Skin epidermis (tissue), 12 donors: ENCODE results near the gene PDGFA.
"Not testable (repeated sequence)": the region's sequence is repeated elsewhere in the genome, so short reads cannot be mapped to it uniquely, and the experiment has no call there.

Experiments
- H3K27ac ChIP-seq, 21 experiments: fragments of 200-600 bp; sonication (generic) in 11 of 21; one replicate each; pipeline ENCODE4 v1.5.0; 2020; ENCODE audit warnings: mild to moderate bottlenecking in 3 of 21, inconsistent platforms in 2 of 21, moderate library complexity in 2 of 21
- H3K4me3 ChIP-seq, 7 experiments: fragments of 200-600 bp; sonication (generic) in 2 of 7; one replicate each; pipeline ENCODE4 v1.5.0; 2020; ENCODE audit warnings: inconsistent platforms in 2 of 7, mild to moderate bottlenecking in 2 of 7, moderate library complexity in 1 of 7

Gene PDGFA

DNA sequence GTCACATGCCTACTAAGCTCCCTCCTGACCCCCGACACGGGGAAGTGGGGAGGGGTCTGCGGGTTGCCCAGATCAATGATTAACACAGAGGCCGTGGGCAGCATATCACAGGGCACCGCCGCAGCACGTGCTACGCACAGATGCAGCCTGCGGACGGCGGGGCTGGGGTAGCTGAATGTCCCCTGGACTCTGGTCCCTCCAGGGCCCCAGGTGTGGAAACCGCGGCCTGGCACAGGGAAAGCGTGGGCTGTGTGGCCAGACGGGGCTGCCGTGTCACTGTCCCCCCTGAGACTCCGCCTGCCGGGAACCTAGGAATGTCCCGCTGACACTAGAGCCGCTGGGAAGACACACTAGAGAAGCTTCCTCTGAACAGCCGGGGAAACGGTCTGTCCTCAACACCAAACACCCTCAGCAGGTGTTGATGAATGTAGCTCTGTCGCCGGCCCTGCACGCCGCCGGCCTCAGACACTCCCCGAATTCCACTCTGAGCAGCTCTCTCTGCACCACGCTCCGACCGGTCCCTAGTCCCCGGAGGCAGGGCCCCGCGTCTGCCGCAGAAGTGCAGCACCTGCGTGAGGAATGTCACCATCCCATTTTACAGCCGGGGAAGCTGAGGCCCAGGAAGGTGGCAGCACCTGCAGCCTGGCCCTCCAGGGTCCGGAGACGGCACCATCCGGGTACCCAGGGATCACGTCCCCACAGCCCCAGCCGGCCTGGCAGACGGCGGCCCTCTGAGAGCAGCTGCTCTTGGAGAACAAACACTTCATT, 33.4 kb upstream of the PDGFA start:
- Histone ChIP-seq H3K4me3 (no peak overlapping the region), H3K27ac (no peak overlapping the region)

DNA sequence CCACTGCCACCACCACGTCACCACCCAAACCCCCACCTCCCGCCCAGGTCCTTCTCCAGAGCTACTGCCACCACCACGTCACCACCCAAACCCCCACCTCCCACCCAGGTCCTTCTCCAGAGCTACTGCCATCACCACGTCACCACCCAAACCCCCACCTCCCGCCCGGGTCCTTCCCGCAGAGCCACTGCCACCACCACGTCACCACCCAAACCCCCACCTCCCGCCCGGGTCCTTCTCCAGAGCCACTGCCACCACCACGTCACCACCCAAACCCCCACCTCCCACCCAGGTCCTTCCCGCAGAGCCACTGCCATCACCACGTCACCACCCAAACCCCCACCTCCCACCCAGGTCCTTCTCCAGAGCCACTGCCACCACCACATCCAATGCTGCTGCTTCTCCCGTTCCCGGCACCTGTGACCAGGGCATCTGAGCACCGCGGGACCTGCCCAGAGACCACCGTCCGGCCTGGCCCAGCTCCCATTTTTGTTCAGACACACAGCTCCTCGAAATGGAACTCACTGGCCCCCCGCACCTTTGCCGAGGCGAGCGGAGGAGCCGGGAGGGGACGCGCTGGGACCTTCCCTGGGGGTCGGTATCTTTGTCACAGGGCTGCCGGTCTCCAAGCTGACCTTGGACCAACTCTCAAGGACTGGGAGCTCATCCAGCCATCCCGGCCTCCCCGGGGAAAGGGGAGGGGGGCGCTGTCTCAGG, 32.7 kb upstream of the PDGFA start:
- H3K27ac ChIP-seq, H3K4me3 ChIP-seq: not testable (repeated sequence)

DNA sequence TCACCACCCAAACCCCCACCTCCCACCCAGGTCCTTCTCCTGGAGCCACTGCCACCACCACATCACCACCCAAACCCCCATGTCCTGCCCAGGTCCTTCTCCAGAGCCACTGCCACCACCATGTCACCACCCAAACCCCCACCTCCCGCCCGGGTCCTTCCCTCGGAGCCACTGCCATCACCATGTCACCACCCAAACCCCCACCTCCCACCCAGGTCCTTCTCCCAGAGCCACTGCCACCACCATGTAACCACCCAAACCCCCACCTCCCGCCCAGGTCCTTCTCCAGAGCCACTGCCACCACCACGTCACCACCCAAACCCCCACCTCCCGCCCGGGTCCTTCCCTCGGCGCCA, 31.9 kb upstream of the PDGFA start:
- not testable (repeated sequence) for H3K4me3 ChIP-seq

DNA sequence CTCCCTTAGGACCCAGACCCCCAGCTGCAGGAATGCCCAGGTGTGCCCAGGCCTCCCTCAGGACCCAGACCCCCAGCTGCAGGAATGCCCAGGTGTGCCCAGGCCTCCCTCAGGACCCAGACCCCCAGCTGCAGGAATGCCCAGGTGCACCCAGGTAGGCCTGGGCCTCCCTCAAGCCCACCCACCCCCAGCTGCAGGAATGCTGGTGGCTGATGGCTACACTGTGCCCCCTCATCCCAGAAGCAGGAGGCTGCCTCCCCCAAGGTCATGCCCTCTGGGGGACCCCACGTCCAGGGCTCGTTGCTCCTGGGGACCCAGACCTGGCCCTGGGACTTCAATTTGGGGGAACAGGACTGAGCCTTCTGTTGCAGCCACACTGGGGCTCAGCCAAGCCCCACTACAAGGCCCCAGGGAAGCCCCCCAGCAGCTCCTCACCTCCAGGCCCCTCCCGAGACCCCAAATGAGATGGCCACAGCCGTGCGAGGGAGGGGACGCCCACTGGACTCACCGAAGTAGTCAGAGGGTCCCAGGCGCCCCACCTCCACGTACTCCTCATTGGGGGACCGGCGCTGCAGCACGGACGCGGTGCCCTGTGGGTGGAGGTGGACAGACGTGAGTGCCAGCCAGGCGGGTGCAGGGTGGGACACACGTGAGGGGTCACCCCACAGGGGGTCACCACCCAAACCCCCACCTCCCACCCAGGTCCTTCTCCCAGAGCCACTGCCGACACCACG, 31.4 kb upstream of the PDGFA start:
- no peak overlapping the region for H3K27ac ChIP-seq

More for the DNA sequence above, 31.9 kb upstream of the PDGFA start:
- not testable (repeated sequence) for H3K27ac ChIP-seq

DNA sequence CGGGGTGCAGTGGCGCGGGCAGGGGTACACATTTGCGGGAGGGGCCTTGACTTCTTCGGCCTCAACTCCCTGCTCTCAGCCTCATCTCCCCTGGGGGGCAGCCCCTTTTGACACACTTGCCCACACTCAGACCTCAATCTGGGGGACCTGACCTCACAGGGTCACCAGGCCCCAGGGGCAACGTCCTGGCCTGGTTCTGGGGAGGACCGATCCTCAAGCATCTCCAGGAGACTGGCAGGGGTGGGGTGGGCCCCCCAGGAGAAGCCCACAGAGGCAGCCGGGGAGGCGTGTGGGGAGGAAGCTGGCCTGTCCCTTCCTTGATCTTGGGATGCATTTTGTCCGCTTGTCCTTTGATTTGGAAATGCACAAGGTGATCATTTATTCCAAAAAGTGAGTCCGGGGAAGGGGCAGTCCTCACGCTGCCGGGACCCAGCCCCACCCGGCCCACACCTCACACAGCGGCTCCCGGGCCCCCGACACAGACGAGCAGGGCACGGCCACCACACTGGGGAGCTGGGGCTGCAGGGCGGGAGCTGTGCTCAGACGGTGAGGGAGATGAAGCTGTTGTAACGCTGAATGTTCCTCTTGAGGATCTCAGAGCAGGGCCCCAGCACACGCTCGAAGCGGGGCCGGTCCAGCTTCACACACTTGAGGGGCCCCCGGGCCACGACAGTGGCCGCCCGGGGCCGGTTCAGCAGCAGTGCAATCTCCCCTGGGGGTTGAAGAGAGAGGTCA, 30.4 kb upstream of the PDGFA start:
- Histone ChIP-seq H3K4me3 (no peak overlapping the region), H3K27ac (no peak overlapping the region)

More for the DNA sequence above, 31.4 kb upstream of the PDGFA start:
- H3K4me3 ChIP-seq, result no peak overlapping the region

DNA sequence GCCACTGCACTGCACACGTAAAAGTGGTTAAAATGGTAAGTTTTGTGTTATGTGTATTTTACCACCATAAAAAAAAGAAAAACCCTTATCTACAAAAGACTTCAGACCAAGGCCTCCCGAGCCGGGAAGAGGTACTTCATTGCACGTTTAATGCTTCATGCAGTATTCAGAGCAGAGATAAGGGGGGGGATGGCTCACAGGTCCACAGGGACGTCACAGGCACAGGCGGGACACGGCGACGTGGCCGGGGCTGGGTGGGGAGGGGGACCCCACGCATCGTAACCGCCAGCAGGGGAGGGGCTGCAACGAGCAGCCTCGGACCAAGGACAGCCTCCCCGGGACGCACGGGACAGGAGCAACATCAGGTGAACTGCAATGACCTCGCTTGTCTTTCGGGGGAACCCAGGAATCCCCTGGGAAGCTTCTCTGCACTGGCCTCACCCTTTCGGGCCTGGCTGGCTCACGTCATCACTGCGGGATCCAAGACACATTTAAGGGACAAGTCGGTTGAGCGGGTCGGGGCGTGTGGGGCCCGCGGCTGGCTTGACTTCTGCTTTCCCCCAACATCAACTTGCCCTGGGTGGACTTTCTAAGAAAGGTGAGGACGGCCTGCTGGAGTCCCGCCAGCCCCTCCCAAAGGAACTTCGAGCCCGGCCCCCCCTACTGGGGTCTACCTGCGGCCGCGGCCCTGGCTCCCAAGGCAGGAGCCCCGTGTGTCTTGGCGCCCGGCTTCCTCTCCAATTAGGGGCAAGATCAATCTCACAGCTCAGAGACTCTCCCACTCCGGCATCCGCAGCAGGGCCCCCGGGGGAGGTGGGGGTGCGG, 29.6 kb upstream of the PDGFA start:
- Histone ChIP-seq H3K4me3 (no peak overlapping the region), H3K27ac (no peak overlapping the region)

DNA sequence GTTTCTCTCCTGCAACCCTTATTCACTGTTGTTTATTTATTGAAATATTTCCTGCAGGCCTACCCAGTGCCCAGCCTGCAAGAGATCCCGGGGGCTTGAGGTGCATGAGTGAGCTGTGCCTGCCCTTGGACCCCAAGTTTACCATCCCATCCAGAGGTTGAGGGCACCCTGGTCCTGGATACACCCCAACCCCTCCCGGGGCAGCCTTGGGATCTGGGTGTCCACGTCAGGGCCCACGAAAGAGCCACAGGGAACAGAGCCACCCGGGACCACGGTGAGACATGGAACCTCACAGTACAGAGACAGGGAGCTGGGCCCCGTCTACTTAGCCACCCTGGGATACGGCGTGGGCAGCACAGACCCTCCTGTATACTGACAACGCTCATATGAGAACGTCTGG, 28.8 kb upstream of the PDGFA start:
- Histone ChIP-seq H3K4me3 (no peak overlapping the region), H3K27ac (no peak overlapping the region)

DNA sequence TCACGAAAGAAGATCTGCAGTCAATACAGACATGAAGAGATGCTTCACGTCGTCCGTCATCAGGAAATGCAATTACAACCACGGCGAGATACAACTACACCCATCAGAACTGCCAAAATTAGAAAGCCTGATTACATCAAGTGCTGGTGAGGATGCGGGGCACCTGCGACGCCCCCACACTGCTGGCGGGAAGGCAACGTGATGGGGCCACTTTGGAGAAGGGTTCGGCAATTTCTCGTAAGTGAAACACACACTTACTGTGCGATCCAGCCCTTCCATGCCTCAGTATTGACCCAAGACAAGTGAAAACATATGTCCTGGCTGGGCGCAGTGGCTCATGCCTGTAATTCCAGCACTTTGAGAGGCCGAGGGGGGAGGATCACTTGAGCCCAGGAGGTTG, 25.8 kb upstream of the PDGFA start:
- Histone ChIP-seq H3K4me3 (no peak overlapping the region), H3K27ac (no peak overlapping the region)

DNA sequence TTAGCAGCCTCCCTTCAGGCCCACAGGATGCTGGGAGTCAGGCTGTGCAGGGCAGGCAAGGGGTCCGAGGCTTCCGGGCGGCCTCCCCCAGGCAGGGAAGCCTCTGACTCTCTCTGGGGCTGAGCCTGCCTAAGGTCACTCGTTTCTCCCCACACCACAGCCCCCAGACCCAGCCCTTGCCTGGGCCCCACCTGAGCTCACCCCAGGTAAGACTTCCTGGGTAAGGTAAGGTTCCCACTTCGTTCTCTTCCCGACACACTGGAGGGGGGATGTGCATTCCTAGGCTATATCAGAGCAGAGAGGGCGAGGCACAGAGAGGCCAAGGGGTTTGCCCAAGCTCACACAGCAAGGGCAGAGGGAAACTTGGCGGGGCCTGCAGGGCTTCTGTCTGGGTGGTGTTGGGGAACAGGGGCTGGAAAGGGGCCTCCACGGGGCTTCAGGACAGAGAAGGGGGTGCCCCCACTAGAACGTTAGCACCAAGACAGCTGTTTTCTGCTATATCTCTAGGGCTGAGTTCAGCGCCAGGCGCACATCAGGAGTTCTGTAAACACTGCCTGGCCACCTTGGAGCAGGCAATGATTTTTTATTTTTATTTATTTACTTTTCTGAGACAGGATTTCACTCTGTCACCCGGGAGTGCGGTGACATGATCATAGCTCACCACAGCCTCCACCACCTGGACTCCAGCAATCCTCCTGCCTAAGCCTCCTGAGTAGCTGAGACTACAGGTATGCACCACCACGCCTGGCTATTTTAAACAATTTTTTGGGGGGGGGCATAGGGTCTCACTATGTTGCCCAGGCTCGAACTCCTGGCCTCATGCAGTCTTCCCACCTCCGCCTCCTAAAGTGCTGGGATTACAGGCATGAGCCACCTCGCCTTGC, 24.9 kb upstream of the PDGFA start:
- H3K27ac ChIP-seq, result no peak overlapping the region
- H3K4me3 ChIP-seq, result no peak overlapping the region

DNA sequence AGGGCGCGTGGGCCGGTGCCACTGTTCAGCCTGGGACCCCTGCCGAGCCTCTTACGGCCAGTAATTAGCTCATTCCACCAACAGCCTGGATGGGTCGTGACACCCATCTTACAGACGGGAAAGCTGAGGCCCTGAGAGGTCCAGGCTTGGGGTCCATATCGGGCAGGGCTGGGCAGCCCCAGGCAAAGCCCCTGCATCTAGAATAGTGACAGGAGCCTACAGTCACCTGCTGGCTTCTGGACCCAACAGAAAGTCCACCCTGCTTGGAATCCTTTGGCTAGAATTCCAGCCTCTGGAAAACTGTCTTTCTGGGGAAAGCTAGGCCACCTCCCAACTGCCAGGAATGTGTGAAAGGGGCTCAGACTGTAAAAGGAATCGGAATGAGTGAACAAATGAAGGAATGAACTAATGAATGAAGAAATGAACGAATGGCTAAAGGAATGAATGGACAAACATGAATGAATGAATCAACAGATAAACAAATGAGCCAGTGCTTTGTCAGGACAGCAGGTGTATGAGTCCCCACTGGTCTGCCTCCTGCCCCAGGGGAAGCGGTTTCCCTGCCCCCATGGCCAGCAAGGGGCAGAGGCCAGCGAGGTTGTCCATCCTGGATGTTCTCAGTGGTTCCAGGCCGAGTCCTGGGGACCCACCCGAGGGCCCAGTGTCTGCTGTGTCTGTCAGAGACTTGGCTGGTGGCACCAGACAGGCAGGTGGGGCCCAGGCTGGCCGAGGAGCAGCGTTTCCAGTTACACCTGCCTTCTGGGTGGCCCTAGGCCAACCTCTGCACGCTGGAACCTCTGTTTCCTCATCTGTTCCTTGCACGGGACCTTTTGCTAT, 24.1 kb upstream of the PDGFA start:
- Histone ChIP-seq H3K4me3 (no peak overlapping the region), H3K27ac (peak overlapping the region in 5 of 21 experiments; percentile 15 to 67 (median 36))

DNA sequence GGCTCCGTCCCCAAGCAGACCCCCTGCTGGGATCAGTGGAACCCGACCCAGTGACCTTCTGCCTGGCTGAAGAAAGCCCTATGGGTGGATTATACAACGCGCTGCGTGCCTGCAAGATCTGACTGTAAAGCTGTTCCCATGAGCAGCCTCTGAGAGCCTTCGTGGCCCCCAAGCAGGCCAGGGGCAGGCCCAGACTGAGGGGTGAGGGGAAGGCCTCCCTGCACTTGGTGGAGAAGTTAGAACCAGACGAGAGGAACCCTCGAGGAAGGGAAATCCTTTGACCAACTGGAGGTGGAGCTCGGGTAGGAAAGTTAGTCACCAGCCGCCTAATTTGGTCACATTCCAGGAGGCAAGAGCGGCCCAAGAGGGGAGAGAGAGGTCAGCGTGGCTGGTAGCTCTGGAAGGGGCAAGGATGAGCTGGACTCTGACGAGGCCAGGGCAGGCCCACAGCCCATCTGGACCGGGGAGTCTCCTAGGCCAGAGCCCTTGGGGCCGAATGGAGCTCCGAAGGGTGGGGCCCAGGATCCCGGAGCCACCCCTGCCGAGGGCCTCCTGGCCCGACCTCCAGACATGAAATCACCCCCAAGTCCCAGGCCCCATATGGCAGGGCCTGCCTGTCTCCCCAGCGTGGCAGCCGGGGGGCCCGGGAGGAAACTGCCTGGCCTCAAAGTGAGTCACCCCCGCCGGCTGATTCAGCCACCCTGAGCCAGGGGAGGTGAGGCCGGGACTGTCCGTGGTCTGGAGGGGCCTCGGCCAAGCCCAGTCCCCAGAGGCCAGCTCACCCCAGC, 23.3 kb upstream of the PDGFA start:
- Histone ChIP-seq H3K4me3 (no peak overlapping the region), H3K27ac (peak overlapping the region in 9 of 21 experiments; percentile 10 to 68 (median 36))

DNA sequence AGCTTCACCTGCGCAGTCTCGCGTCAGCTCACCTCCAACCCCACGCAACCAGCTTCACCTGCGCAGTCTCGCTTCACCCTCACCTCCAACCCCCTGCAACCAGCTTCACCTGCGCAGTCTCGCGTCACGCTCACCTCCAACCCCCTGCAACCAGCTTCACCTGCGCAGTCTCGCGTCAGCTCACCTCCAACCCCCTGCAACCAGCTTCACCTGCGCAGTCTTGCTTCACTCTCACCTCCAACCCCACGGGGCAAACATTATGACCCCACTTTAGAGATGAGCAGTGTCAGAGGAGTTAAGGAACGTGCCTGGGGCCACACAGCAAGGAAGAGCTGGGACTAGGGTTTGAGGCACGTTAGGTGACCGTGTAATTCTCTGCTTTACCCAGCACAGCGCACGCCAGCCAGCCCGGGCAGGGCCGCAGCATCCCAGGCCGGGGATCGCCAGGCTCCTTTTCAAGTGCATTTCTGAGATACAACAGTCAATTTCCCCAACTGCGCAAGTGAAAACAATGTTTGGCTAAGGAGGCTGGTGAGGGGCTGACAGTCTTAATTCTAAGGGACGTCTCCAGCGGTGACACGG, 22.6 kb upstream of the PDGFA start:
- Histone ChIP-seq H3K27ac (peak overlapping the region in 5 of 21 experiments; percentile 10 to 68 (median 64)), H3K4me3 (no peak overlapping the region)

DNA sequence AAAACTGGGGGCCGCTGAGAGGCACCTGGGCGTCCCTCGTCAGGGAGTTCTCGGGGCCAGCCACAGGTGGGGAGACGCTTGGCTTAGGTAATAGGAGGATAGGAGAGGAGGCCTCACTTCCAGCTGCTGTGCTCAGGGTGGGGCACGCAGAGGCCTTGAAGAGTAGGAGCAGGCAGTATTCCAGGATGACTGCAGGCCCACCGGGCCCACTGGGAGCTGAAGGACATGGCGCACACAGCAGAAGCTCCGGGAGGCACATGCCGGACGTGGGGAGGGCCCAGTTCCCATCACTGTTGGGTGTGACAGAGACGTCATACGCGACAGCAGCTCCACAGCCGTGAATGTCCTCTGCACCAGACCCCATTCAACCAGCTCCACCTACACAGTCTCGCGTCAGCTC, 22.0 kb upstream of the PDGFA start:
- no peak overlapping the region for H3K4me3 ChIP-seq
- no peak overlapping the region for H3K27ac ChIP-seq

DNA sequence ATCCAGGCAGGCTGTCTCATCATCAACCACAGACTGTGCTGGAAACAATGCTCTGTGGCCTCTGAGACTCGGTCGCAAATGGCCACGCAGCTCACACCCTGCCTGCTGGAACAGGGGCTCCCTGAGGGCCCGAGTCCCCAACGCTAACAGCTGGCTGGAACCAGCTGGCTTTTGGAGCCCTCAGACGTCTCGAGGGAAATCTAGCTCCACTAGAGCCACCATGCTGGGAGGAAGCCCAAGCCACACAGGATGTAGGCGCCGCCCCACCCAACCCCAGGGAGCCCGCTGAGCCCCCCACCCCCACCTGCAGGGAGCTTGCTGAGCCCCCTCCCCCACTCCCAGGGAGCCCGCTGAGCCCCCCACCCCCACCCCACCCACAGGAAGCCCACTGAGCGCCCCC, 21.4 kb upstream of the PDGFA start:
- H3K27ac ChIP-seq, result no peak overlapping the region
- no peak overlapping the region for H3K4me3 ChIP-seq

DNA sequence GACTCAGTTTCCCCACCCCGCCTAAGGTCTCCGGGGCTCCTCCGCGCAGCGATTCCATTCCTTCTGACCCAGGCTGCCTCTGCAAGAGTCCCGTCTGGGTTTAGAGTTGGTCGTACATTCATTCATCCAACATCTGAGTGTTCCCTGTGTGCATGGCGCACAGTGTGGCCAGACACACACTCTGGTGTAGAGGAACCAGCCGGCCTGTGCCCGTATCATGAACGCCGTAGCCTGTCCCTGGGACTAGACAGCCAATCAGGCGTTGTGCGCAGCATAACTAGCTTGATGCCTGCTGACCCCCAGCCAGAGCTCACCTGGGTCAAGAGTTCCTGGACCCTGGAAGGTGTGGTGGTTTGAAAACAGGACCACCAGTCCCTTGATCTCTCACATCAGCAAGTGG, 20.9 kb upstream of the PDGFA start:
- Histone ChIP-seq H3K4me3 (no peak overlapping the region), H3K27ac (peak overlapping the region in 2 of 21 experiments; percentile 58 to 76)

DNA sequence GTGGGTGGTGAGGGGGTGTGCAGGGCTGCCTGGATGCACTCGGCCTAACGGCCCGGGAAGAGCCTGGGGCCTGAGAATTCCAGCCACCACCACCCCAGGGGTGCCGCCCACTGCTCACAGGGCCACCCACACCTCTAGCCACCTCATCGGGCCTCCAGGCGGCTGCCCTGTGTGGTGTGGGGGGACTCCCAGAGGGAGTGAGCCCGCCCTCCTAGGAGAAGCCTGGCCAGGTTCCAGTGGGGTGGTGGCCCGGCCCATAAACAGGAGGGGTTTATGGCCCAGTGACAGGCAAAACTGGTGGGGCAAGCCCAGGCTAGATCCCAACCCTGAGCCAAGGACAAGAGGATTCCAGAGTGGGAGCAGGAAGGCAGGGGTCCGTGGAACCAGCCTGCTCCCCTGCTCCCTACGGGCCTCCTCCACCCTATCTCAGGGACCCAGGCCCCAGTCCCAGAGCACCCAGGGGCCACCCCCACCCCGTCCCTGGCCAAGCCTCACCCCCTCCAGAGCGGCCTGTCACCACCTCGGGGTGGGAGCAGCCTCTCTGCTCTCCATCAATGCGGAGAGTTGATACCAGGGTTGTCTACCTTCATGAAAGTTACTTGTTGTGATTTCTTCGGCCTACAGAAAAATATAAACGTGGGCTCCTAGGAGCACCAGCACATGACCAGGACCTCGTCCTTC, 20.2 kb upstream of the PDGFA start:
- Histone ChIP-seq H3K27ac (peak overlapping the region in 4 of 21 experiments; percentile 39 to 76 (median 60)), H3K4me3 (no peak overlapping the region)
